Measurements from ENCODE around the gene TTLL4.

- TF ChIP-seq EGR1 (IDR thresholded peaks at IDR 0.05; ENCODE audit: borderline replicate concordance, low read depth, low read length) (no peak), CTCF (IDR thresholded peaks at IDR 0.05; ENCODE audit: control extremely low read depth in 1 of 3, insufficient read depth in 1 of 3, low read depth in 1 of 3, low read length in 3 of 3) (no peak), CHD2 (IDR thresholded peaks at IDR 0.05; ENCODE audit: low read length) (no peak), POLR2AphosphoS5 (IDR thresholded peaks at IDR 0.05; ENCODE audit: low read depth, low read length) (no peak), EZH2 (IDR thresholded peaks at IDR 0.05; ENCODE audit: low read depth, low read length, severe bottlenecking) (no peak), POLR2A (IDR thresholded peaks at IDR 0.05; ENCODE audit: control extremely low read depth in 1 of 2, low read depth in 2 of 2, low read length in 2 of 2) (no peak), GABPA (IDR thresholded peaks at IDR 0.05; ENCODE audit: borderline replicate concordance, insufficient read depth, low read length) (no peak), SP1 (IDR thresholded peaks at IDR 0.05; ENCODE audit: low read depth, low read length) (no peak), ATF2 (IDR thresholded peaks at IDR 0.05; ENCODE audit: low read length) (no peak), MAX (IDR thresholded peaks at IDR 0.05) (no peak), CEBPB (IDR thresholded peaks at IDR 0.05; ENCODE audit: low read depth, low read length) (no peak), RFX5 (IDR thresholded peaks at IDR 0.05; ENCODE audit: borderline replicate concordance, low read depth, low read length) (no peak)
These were observed 46.7 kb upstream of the TTLL4 start for GRCh38 chr2:218663901-218664300.

Data from H1 (cell line).